Glomerular visceral epithelial cell (primary cell): ENCODE measurements around the gene MPV17L2.

Experiments
- DNase-seq: peaks from one replicate; pipeline ENCODE4 v3.0.0-alpha.2; 2016; ENCODE audit errors: extremely low spot score

Gene MPV17L2

DNA sequence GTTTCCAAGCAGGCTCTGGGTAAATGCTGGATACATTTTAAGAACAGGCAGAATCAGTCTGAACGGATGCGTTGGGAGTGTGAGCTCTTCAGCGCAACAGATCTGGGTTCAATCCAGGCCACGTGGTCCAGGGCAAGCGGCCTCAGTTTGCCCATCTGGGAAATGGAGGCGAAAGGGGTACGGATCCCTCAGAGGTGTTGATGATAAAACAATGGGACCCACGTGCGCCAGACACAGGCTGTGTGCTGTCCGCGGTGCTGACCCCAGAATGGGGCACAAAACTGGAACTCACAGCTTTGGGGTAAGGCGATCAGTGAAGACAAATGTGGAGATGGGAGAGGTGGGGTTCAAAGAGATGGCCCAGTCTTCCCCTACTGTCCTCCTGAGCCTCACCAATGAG is 46.3 kb downstream of the MPV17L2 start:
- DNase-seq, result no peak

- no peak for DNase-seq
Measured at GRCh38 chr19:18245297-18245696, 52.3 kb downstream of the MPV17L2 start.
